ENCODE measurements around the gene TMEM150B. TPM values are rescaled to one million over a fixed set of nuclear protein-coding genes. Genes with fewer than 3 reads are reported as not detected.

TMEM150B gene
- total RNA-seq, 1 experiment from 2014 or later: not detected

DNA sequence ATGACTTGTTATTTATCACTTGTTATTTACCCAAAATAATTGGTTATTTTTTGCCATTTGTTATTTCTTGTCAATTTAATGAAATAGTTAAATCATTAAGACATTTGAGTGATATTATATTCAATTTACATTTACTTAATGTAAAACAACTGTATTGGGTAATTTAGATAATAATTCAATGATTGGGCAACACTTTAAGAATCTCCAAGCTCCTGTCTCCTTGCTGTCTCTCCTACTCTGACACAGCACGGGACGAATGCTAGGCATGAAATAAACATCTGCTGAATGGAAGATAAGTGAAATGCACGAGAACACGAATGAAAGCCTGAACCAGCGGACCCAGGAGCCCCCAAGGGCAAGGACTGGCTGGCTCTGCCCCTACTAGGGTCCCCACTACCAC is 60.6 kb downstream of the TMEM150B start:
- no peak overlapping the region for H3K27ac ChIP-seq
- H3K4me3 ChIP-seq: no peak overlapping the region
- peaks cover 6% of the 10 kb centered on the region for H3K4me1 ChIP-seq (replicated peaks)
- DNase-seq (ENCODE audit: low read depth in 1 of 2, low spot score in 2 of 2): no peak
- 0 out of 2 replicates have a peak, but pooled peaks cover 2% of the 10 kb centered on the region for H3K9me3 ChIP-seq (replicated peaks)
- H3K27me3 ChIP-seq (replicated peaks): no peaks in the 10 kb centered on the region
- H3K36me3 ChIP-seq: peaks cover 4% of the 10 kb centered on the region; the same call in 1 of the 2 replicates

Other genes with a start within 250 kb of the TMEM150B start
- gene EPS8L1, start 249.5 kb downstream of the TMEM150B start, total RNA-seq (2014; rRNA removed; shearing (Covaris generic)): 3.5 and 11.8 TPM in 2 replicates
- 72.7 and 82.4 TPM in 2 replicates for gene PPP1R12C, start 207.7 kb downstream of the TMEM150B start, total RNA-seq (2014; rRNA removed; shearing (Covaris generic))
- 0.34 and 3.4 TPM in 2 replicates for gene TNNT1, start 176.1 kb downstream of the TMEM150B start, total RNA-seq (2014; rRNA removed; shearing (Covaris generic))
- gene TNNI3, start 167.6 kb downstream of the TMEM150B start, total RNA-seq (2014; rRNA removed; shearing (Covaris generic)): not detected in 2 replicates
- gene DNAAF3, start 158.7 kb downstream of the TMEM150B start, total RNA-seq (2014; rRNA removed; shearing (Covaris generic)): 0.18 and 3.2 TPM in 2 replicates
- gene SYT5, start 145.1 kb downstream of the TMEM150B start, total RNA-seq (2014; rRNA removed; shearing (Covaris generic)): not detected in 2 replicates
- 1.4 and 2.0 TPM in 2 replicates for gene PTPRH, start 115.8 kb downstream of the TMEM150B start, total RNA-seq (2014; rRNA removed; shearing (Covaris generic))
- gene TMEM86B, start 96.6 kb downstream of the TMEM150B start, total RNA-seq (2014; rRNA removed; shearing (Covaris generic)): 0.94 and 1.8 TPM in 2 replicates
- 33.6 and 48.0 TPM in 2 replicates for gene PPP6R1, start 66.3 kb downstream of the TMEM150B start, total RNA-seq (2014; rRNA removed; shearing (Covaris generic))
- gene HSPBP1, start 45.2 kb downstream of the TMEM150B start, total RNA-seq (2014; rRNA removed; shearing (Covaris generic)): 43.5 and 51.4 TPM in 2 replicates
- gene BRSK1, start 41.3 kb downstream of the TMEM150B start, total RNA-seq (2014; rRNA removed; shearing (Covaris generic)): 8.5 and 10.3 TPM in 2 replicates
- 4.0 and 6.8 TPM in 2 replicates for gene KMT5C, start 14.5 kb upstream of the TMEM150B start, total RNA-seq (2014; rRNA removed; shearing (Covaris generic))
- 0.11 TPM in 1 of 2 replicates, not detected in the other for gene COX6B2, start 29.4 kb upstream of the TMEM150B start, total RNA-seq (2014; rRNA removed; shearing (Covaris generic))
- gene GARIN5B, start 37.9 kb upstream of the TMEM150B start, total RNA-seq (2014; rRNA removed; shearing (Covaris generic)): 0.03 TPM in 1 of 2 replicates, not detected in the other
- gene IL11, start 45.1 kb upstream of the TMEM150B start, total RNA-seq (2014; rRNA removed; shearing (Covaris generic)): 116 and 141 TPM in 2 replicates
- gene TMEM190, start 51.5 kb upstream of the TMEM150B start, total RNA-seq (2014; rRNA removed; shearing (Covaris generic)): not detected in 2 replicates
- gene TMEM238, start 59.0 kb upstream of the TMEM150B start, total RNA-seq (2014; rRNA removed; shearing (Covaris generic)): not detected in 2 replicates
- 243 and 543 TPM in 2 replicates for gene RPL28, start 60.6 kb upstream of the TMEM150B start, total RNA-seq (2014; rRNA removed; shearing (Covaris generic))
- 509 and 518 TPM in 2 replicates for gene UBE2S, start 82.4 kb upstream of the TMEM150B start, total RNA-seq (2014; rRNA removed; shearing (Covaris generic))
- gene SHISA7, start 118.0 kb upstream of the TMEM150B start, total RNA-seq (2014; rRNA removed; shearing (Covaris generic)): not detected in 2 replicates
- gene ISOC2, start 136.3 kb upstream of the TMEM150B start, total RNA-seq (2014; rRNA removed; shearing (Covaris generic)): 71.7 and 97.3 TPM in 2 replicates
- not detected in 2 replicates for gene C19orf85, start 139.4 kb upstream of the TMEM150B start, total RNA-seq (2014; rRNA removed; shearing (Covaris generic))
- 1.1 and 4.1 TPM in 2 replicates for gene ZNF628, start 151.3 kb upstream of the TMEM150B start, total RNA-seq (2014; rRNA removed; shearing (Covaris generic))
- 10.9 and 12.1 TPM in 2 replicates for gene NAT14, start 159.8 kb upstream of the TMEM150B start, total RNA-seq (2014; rRNA removed; shearing (Covaris generic))
- gene SSC5D, start 163.1 kb upstream of the TMEM150B start, total RNA-seq (2014; rRNA removed; shearing (Covaris generic)): not detected in 2 replicates
- gene SBK2, start 211.8 kb upstream of the TMEM150B start, total RNA-seq (2014; rRNA removed; shearing (Covaris generic)): not detected in 2 replicates
- 0.32 TPM in 1 of 2 replicates, not detected in the other for gene SBK3, start 220.2 kb upstream of the TMEM150B start, total RNA-seq (2014; rRNA removed; shearing (Covaris generic))

Data from SJSA1 (cell line).